HCT116 (cell line): Measurements from ENCODE around the gene C1QTNF12. TPM values are rescaled to one million over a fixed set of nuclear protein-coding genes. Genes with fewer than 3 reads are reported as not detected.

ENCODE experiments used
- CBX3 ChIP-seq: IDR thresholded peaks from 2 replicates; pipeline ENCODE4 v1.6.1; 2012; ENCODE audit warnings: low read depth
- EZH2 ChIP-seq: fragments of 200-600 bp; sonication (generic); IDR thresholded peaks from 2 replicates; pipeline ENCODE4 v1.6.1; 2017; ENCODE audit warnings: antibody characterized with exemption, mixed run types
- EZH2phosphoT487 ChIP-seq: fragments of 200-600 bp; IDR thresholded peaks from 2 replicates; pipeline ENCODE4 v1.6.1; 2018; ENCODE audit warnings: antibody characterized with exemption, borderline replicate concordance
- SIN3A ChIP-seq: IDR thresholded peaks from 2 replicates; pipeline ENCODE4 v1.6.1; 2012; ENCODE audit warnings: low read depth
- SRF ChIP-seq: IDR thresholded peaks from 2 replicates; pipeline ENCODE4 v1.6.1; 2012; ENCODE audit warnings: low read depth
- ZFX ChIP-seq: fragments of 450-650 bp; IDR thresholded peaks from 2 replicates; pipeline ENCODE4 v1.6.1; 2017
- ZNF274 ChIP-seq: fragments of 200-500 bp; sonication (Bioruptor generic); IDR thresholded peaks from 2 replicates; pipeline ENCODE4 v1.6.1; 2014; ENCODE audit warnings: mild to moderate bottlenecking, low read depth, low read length, inconsistent platforms
- total RNA-seq: library from RNA; stranded (reverse); gene quantifications from one replicate; pipeline ENCODE4 v1.2.1, GENCODE V29; 2021; ENCODE audit not compliant: unreplicated experiment
- TF ChIP-seq, protein P1 (sequence below): IDR thresholded peaks from 2 replicates; pipeline ENCODE4 v1.6.1; 2012; ENCODE audit warnings: low read depth
- TF ChIP-seq, protein P2 (sequence below): IDR thresholded peaks from 2 replicates; pipeline ENCODE4 v1.6.1; 2011; ENCODE audit warnings: mild to moderate bottlenecking, low read length, moderate library complexity; ENCODE audit not compliant: insufficient replicate concordance; ENCODE audit errors: extremely low read depth
- TF ChIP-seq, protein P3 (sequence below): IDR thresholded peaks from 2 replicates; pipeline ENCODE4 v1.6.1; 2012

Gene C1QTNF12
- total RNA-seq, 1 experiment from 2014 or later: 6.9 TPM

DNA sequence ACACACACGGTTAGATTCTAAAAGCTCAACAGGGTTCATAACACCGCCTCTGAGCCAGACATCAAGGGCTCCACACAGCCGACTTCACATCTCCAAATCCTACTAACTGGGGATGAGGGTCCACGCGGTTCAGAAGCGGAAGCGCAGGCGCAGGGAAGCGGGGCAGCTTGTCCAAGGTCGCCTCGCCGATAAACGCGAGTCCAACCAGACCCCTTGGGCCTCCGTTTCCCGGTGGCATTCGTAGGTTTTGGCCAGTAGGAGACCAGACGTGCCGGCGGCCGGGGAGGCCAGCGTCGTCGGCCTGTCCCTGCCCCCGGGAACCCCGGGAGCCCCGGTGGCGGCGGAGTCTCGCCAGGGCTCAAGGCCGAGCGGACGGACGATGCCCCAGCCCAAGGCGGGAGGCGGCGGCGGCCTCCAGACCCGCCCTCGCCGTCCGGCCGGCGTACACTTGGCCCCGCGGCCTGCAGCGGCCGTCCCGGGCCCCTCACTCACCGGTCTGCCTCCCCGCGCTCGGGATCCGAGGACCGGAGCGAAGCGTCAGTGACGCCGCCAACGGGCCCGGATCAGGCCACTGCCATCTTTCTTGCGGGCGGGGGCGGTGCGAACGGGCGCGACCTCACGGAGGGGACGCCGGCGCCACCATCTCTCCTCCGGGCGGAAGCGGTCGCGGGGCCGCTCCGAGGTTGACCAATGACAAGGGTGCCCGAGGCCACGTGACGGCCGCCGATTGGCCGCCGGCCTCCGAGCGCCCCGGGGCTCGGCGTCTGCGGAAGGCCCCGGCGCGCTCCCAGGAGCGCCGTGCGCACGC lies 14.9 kb downstream of the C1QTNF12 start, which contains the start of gene SDF4 (continued):
- TF ChIP-seq, protein P1, sequence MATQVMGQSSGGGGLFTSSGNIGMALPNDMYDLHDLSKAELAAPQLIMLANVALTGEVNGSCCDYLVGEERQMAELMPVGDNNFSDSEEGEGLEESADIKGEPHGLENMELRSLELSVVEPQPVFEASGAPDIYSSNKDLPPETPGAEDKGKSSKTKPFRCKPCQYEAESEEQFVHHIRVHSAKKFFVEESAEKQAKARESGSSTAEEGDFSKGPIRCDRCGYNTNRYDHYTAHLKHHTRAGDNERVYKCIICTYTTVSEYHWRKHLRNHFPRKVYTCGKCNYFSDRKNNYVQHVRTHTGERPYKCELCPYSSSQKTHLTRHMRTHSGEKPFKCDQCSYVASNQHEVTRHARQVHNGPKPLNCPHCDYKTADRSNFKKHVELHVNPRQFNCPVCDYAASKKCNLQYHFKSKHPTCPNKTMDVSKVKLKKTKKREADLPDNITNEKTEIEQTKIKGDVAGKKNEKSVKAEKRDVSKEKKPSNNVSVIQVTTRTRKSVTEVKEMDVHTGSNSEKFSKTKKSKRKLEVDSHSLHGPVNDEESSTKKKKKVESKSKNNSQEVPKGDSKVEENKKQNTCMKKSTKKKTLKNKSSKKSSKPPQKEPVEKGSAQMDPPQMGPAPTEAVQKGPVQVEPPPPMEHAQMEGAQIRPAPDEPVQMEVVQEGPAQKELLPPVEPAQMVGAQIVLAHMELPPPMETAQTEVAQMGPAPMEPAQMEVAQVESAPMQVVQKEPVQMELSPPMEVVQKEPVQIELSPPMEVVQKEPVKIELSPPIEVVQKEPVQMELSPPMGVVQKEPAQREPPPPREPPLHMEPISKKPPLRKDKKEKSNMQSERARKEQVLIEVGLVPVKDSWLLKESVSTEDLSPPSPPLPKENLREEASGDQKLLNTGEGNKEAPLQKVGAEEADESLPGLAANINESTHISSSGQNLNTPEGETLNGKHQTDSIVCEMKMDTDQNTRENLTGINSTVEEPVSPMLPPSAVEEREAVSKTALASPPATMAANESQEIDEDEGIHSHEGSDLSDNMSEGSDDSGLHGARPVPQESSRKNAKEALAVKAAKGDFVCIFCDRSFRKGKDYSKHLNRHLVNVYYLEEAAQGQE: no peak
- TF ChIP-seq CBX3 (no peak), ZFX (peak; percentile 84; the same call in 1 of the 2 replicates), SIN3A (no peak), EZH2phosphoT487 (no peak), EZH2 (no peak), SRF (no peak), ZNF274 (no peak)
- TF ChIP-seq, protein P2, sequence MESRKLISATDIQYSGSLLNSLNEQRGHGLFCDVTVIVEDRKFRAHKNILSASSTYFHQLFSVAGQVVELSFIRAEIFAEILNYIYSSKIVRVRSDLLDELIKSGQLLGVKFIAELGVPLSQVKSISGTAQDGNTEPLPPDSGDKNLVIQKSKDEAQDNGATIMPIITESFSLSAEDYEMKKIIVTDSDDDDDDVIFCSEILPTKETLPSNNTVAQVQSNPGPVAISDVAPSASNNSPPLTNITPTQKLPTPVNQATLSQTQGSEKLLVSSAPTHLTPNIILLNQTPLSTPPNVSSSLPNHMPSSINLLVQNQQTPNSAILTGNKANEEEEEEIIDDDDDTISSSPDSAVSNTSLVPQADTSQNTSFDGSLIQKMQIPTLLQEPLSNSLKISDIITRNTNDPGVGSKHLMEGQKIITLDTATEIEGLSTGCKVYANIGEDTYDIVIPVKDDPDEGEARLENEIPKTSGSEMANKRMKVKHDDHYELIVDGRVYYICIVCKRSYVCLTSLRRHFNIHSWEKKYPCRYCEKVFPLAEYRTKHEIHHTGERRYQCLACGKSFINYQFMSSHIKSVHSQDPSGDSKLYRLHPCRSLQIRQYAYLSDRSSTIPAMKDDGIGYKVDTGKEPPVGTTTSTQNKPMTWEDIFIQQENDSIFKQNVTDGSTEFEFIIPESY: no peak
- TF ChIP-seq, protein P3, sequence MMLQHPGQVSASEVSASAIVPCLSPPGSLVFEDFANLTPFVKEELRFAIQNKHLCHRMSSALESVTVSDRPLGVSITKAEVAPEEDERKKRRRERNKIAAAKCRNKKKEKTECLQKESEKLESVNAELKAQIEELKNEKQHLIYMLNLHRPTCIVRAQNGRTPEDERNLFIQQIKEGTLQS: no peak
- TF ChIP-seq, all 23 proteins: peak for 5
